Activated CD4-positive, alpha-beta memory T cell treated with anti-CD3 and anti-CD28 coated beads for 36 hours (primary cell): Measurements from ENCODE around the gene STAC3. TPM values are rescaled to one million over a fixed set of nuclear protein-coding genes. Genes with fewer than 3 reads are reported as not detected.
A peak's percentile ranks its signal among the peaks of the same experiment; 100 is the strongest.

ENCODE experiments used
- CTCF ChIA-PET: fragments of 350-600 bp; sonication (Branson Sonifier 250); formaldehyde crosslinking; loops from one replicate; lab custom pipeline; 2021; ENCODE audit warnings: antibody characterized with exemption, inconsistent platforms; lab: Charles Lee
- POLR2A ChIA-PET: fragments of 350-600 bp; sonication (Branson Sonifier 250); formaldehyde crosslinking; loops from one replicate; lab custom pipeline; 2021; ENCODE audit warnings: antibody characterized with exemption; lab: Charles Lee
- DNase-seq: peaks from one replicate; pipeline ENCODE4 v3.0.0-alpha.2; 2020
- H3K27ac Mint-ChIP-seq: one replicate; pipeline ENCODE4 v1.8.0; 2021; ENCODE audit warnings: mixed read lengths
- H3K27me3 Mint-ChIP-seq: one replicate; pipeline ENCODE4 v1.8.0; 2021; ENCODE audit warnings: mixed read lengths
- H3K36me3 Mint-ChIP-seq: one replicate; pipeline ENCODE4 v1.8.0; 2021; ENCODE audit warnings: mixed read lengths
- H3K4me1 Mint-ChIP-seq: one replicate; pipeline ENCODE4 v1.8.0; 2021; ENCODE audit warnings: low read depth, mixed read lengths
- H3K4me3 Mint-ChIP-seq: one replicate; pipeline ENCODE4 v1.8.0; 2021; ENCODE audit warnings: mild to moderate bottlenecking, mixed read lengths
- H3K9me3 Mint-ChIP-seq: one replicate; pipeline ENCODE4 v1.8.0; 2021; ENCODE audit warnings: mixed read lengths
- intact Hi-C: fragments of 100-400 bp; cut with micrococcal nuclease; formaldehyde crosslinking; loops from one replicate; pipeline ENCODE4 v1.15.1; 2023
- total RNA-seq, 2 experiments: library from RNA; stranded (reverse); gene quantifications; one replicate each; pipeline ENCODE4 v1.2.3, GENCODE V29; 2021

Gene STAC3
- total RNA-seq, 2 experiments from 2014 or later: 1.9 to 2.0 TPM

DNA sequence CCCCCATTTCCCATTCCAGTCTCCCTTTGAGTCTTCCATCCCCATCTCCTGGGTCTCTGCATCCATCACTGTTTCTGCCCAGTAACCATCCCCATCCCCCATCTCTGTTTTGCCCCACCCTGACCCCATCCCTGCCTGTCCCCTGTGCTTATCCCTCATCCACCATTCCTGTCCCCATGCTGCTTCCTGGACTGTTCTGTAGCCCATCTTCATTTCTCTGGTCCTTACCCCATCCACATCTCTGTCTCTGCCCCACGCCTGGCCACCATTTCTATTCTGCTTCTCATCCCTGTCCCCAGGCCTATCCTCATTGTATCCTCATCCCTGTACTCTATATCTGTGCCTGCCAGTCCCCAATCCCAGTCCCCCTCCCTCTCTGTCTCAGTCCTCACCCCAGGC is 30.2 kb downstream of the STAC3 start:
- Mint-ChIP-seq H3K9me3 (no peaks in the 10 kb centered on the region), H3K4me1 (peaks cover 29% of the 10 kb centered on the region), H3K27ac (no peak overlapping the region), H3K4me3 (no peak overlapping the region), H3K36me3 (no peaks in the 10 kb centered on the region), H3K27me3 (peaks cover 79% of the 10 kb centered on the region)
- CTCF ChIA-PET: interaction anchor here (11.5 to 13.3 kb wide), 2 partner anchors 6 to 20 kb away, joined by 175 to 447 read pairs; partner anchors contain the start of gene NXPH4
- POLR2A ChIA-PET: interaction anchor here (1.1 kb wide), 1 partner anchor 9 kb away, joined by 3 read pairs; the partner anchor contains the start of gene SHMT2
- DNase-seq: no peak
- intact Hi-C loops: no loop called here

DNA sequence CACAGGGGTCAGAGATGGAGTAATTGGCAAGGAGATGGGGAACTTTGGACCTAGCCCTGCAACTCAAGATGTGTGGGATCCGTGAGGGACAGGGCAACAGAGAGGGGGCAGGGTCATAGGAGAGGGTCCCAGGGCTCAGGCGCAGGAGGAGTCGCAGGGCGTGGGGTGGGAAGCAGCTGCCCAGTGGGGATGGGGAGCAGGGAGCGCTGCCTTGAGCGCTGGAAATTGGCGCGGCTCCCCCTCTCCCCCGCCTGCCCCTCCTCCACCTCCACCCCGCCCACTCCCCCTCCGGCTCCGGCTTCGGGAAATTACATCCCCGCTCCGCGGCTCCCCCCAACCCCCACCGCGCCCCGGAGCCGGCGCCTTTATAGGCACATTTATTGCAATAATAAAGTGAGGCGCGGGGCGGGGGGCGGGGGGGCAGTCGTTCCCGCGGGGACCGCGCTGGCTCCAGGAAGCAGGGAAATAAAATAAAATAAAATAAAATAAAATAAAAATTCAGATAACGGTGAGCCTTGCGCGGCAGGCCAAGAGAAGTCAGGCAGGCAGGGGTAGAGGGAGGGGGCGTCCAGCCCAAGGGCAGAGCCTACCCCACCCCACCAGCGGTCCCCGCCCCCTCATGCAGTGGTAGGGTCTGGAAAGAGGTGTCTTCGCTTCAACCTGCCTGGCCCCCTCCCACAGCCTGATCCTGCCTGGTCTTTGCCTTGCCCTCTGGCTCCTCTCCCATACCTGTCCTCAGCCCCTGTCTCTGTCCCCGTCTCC is 30.8 kb downstream of the STAC3 start:
- no peak overlapping the region for H3K4me3 Mint-ChIP-seq
- H3K27ac Mint-ChIP-seq: no peak overlapping the region
- no peaks in the 10 kb centered on the region for H3K36me3 Mint-ChIP-seq
- ChIA-PET CTCF (interaction anchor here (0.7 to 9.7 kb wide), 3 partner anchors 10 to 236 kb away, joined by 3 to 447 read pairs (median 4); partner anchors contain the start of gene SHMT2), POLR2A (interaction anchor here (1.7 kb wide), 1 partner anchor 9 kb away, joined by 5 read pairs; the partner anchor contains the start of gene SHMT2)
- peaks cover 81% of the 10 kb centered on the region for H3K27me3 Mint-ChIP-seq
- DNase-seq: no peak
- H3K9me3 Mint-ChIP-seq: no peaks in the 10 kb centered on the region
- peaks cover 30% of the 10 kb centered on the region for H3K4me1 Mint-ChIP-seq
- intact Hi-C loops: no loop called here

DNA sequence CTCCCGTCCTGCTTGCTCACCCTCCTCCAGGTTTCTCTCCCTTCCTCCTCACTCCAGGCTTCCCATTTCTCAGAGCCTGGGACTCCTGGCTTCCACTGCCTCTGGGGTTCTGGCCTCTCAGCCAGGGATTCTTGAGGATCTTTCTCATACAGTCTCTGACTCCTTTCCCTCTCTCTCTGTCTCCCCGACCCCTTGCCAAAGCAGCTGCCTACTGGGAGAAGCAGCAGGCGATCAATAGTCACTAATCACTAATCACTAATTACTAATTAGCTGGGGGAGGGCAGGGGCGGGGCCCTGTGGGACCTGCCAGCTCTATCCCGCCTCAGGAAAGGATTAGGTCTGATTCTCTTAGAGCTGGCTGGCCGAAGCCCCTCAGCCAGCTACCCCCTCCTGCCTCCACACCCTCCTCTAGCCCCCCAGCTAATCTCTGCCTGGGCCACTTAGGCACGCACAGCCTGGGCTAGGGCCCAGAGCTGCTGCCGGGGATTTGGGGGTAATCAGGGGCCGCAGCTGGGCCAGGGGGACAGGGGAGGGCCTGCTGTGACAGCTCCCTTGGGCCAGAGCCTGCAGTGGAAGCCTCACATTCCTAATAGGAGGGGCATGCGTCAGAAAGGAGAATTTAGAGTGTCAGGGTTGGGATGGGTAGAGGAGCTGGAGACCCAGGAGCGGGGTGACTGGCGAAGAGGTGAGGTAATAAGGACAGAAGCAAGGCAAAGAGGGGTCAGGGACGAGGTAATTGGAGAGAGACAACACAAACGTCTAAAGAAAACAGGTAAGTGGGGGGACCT is 31.6 kb downstream of the STAC3 start:
- Mint-ChIP-seq H3K4me3 (no peak overlapping the region), H3K9me3 (no peaks in the 10 kb centered on the region), H3K4me1 (peaks cover 29% of the 10 kb centered on the region), H3K27ac (no peak overlapping the region), H3K27me3 (peaks cover 84% of the 10 kb centered on the region), H3K36me3 (no peaks in the 10 kb centered on the region)
- intact Hi-C loops: no loop called here
- no peak for DNase-seq
- ChIA-PET POLR2A (interaction anchor here (1.7 kb wide), 1 partner anchor 10 kb away, joined by 5 read pairs; the partner anchor contains the start of gene SHMT2), CTCF (interaction anchor here (0.7 to 9.7 kb wide), 3 partner anchors 10 to 236 kb away, joined by 3 to 447 read pairs (median 4); partner anchors contain the start of gene SHMT2)

DNA sequence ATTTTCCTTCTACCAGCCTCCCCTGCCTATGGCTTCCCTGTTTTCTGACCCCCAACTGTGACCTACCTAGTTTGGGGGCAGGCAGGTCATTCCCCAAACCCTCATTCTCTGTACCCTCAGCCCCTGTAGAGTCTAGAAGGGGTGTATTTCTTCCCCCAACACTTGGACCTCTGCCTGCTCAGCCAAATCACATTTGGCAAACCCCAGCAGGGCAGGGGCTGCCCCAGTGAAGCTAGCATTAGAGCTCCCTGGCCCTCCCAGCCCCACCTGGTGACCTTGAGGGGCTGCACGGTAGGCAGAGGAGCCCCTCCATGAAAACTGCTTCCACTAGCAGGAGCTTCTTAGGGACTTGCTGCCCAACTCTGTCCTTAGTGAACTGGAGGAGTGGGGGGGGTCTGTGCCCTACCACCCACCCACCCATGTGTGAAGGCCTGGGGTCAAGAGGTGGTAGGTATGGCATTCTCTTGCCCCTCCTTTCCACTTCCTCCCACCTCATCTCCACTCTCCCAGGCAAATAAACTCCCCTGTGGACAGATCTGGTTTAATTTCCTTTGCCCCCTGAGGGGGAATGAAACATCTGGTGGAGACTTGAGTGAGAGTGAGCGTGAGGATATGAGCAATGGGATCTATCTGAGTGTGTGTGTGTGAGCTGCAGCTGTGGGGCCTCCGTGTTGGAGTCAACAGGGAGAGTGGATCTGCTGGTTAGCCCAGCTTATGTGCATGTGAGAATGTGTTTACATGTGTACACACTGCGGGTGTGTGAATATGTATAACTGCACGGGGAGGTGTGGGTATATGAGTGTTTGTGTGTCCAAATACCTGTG is 32.7 kb downstream of the STAC3 start:
- POLR2A ChIA-PET: interaction anchor here (1.1 kb wide), 1 partner anchor 22 kb away, joined by 3 read pairs; no protein-coding TSS in a partner anchor

DNA sequence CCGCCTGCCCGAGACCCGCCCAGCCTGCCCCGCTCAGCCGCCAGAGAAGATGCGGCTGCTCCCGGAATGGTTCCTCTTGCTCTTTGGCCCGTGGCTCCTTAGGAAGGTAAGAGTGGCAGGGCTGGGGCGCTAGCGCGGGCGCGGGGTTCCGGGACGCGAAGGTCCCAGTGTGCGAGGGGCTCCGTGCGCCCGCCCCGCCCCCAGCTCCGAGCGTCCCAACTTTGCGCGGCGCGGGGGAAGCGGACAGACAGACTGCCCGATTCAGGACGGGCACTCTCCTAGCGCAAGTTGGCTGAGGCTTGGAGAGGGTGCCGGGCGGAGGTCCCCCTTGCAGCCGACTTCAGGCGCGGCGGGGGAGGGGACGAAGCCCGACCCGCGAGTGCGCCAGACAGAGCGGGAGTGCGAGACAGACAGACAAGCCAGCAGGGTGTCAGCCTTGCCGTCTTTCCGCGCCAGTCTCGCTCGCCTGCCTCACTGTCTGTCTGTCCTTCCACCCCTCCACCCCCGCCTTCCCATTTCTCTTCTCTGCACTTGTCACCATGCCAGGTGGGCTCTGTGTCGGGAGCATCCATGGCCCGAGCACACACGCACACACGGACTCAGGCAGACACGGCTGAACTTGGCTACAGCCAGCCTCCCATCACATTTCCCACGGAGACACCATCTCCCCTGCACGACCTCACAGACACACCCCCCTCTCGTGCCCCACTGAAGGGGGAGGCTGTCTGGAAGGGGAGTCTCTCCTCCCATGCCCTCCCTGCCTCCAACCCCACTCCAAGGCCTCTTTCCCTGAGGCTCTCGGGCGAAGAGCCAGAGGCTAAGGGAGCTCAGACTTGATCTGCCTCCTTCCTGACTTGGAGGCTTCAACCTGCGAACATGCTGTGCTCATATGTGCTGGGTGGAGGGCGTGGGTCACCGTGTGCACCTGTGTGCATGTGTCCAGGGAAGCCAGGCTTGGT is 33.8 kb downstream of the STAC3 start:
- H3K36me3 Mint-ChIP-seq: no peaks in the 10 kb centered on the region
- H3K4me3 Mint-ChIP-seq: peak overlapping the region; percentile 69
- no peak overlapping the region for H3K27ac Mint-ChIP-seq
- POLR2A ChIA-PET: interaction anchor here (1.1 kb wide), 1 partner anchor 23 kb away, joined by 3 read pairs; no protein-coding TSS in a partner anchor
- H3K9me3 Mint-ChIP-seq: no peaks in the 10 kb centered on the region
- CTCF ChIA-PET: interaction anchor here (0.6 to 9.7 kb wide), 3 partner anchors 9 to 35 kb away, joined by 3 to 447 read pairs (median 175); partner anchors contain the start of gene SHMT2
- intact Hi-C loops: no loop called here
- peaks cover 76% of the 10 kb centered on the region for H3K27me3 Mint-ChIP-seq
- no peak for DNase-seq
- H3K4me1 Mint-ChIP-seq: peaks cover 41% of the 10 kb centered on the region

More for the DNA sequence above, 32.7 kb downstream of the STAC3 start:
- Mint-ChIP-seq H3K4me1 (peaks cover 41% of the 10 kb centered on the region), H3K4me3 (no peak overlapping the region), H3K9me3 (no peaks in the 10 kb centered on the region), H3K27me3 (peaks cover 86% of the 10 kb centered on the region), H3K36me3 (no peaks in the 10 kb centered on the region), H3K27ac (no peak overlapping the region)
- no peak for DNase-seq
- intact Hi-C loops: no loop called here
- CTCF ChIA-PET: interaction anchor here (9.7 kb wide), 1 partner anchor 24 kb away, joined by 447 read pairs; a partner anchor contains a TSS

DNA sequence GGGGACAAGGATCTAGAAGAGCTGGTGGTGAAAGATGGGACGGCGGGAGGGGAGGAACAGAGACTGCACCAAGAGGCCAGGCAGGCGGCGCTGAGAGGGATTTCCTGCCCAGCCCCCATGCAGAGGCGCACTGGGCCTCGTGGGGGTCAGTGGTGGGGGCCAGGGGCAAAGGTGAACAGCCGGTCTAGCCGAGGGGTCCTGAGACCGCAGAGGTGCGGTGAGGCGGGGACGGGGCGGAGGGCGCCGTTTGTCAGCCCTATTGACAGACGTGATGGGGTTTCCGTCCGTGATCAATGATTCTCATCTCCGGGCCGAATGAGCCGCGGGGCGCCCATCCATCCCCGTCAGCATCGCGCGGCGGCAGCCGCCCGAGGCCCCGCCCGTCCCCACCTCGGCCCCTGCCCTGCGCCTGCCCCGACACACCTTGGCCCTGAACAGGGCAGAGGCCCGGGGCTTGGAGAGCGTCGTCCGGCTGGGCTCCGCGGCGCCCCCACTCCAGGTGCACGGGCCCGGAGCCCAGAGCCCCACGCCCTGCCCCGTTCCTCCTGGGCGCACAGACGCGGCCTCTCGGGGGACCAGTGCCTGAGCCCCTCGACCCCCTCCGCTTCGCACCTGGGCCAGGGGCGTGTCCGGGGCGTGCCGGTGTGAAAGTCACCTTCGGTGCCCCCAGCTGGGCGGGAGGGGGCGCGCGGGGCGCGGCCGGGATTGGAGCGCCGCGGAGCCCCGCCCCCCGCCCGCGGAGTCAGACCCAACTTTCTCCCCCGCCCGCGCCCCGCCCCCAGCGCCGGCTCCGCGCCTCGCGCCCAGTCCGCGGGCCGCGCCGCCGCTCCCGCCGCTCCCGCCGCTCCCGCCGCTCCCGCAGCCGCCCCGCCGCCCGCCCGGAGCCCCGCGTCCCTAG is 34.7 kb downstream of the STAC3 start, which contains the start of gene NXPH4:
Gene NXPH4, plus strand, starts transcription at position 781 of the 898 bp plus-strand sequence. CDS start 176 bp downstream, outside the sequence.
- peak; percentile 61 for DNase-seq
- no peaks in the 10 kb centered on the region for H3K9me3 Mint-ChIP-seq
- no peak within 1 kb of the TSS for H3K27ac Mint-ChIP-seq
- peaks cover 67% of the 10 kb centered on the region for H3K27me3 Mint-ChIP-seq
- intact Hi-C loops: no loop called here
- POLR2A ChIA-PET: interaction anchor here (1.1 kb wide), 1 partner anchor 17 kb away, joined by 3 read pairs; no protein-coding TSS in a partner anchor
- H3K4me3 Mint-ChIP-seq: peak within 1 kb of the TSS; percentile 69
- CTCF ChIA-PET: interaction anchor here (1.0 to 9.7 kb wide), 3 partner anchors 10 to 237 kb away, joined by 3 to 447 read pairs (median 175); partner anchors contain the start of gene SHMT2
- H3K4me1 Mint-ChIP-seq: peaks cover 38% of the 10 kb centered on the region
- no peaks in the 10 kb centered on the region for H3K36me3 Mint-ChIP-seq

DNA sequence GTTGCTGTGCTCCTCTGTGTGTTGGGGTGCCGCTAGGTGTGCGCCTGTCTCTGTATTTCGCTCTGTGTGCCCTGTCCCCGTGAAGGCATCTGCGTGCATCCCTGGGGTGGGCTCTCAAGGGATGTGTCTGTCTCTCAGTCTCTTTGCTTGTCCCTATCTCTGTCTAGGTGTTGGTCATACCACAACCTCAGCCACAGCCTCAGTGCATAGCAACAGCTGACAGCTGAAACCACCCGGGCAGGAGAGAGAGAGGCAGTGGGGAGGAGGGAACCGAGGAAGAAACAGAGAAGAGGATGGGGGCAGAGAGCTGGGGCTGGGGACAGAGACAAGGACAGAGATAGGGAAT is 35.3 kb downstream of the STAC3 start:
- intact Hi-C loops: loop anchor here (1.0 kb wide), 1 partner anchor 10 kb away; no protein-coding TSS in a partner anchor
- Mint-ChIP-seq H3K27me3 (peaks cover 60% of the 10 kb centered on the region), H3K36me3 (no peaks in the 10 kb centered on the region), H3K27ac (no peak overlapping the region), H3K4me1 (peaks cover 33% of the 10 kb centered on the region), H3K4me3 (peak overlapping the region; percentile 28), H3K9me3 (no peaks in the 10 kb centered on the region)
- POLR2A ChIA-PET: interaction anchor here (1.1 to 1.5 kb wide), 2 partner anchors 18 to 27 kb away, joined by 3 to 4 read pairs; no protein-coding TSS in a partner anchor
- DNase-seq: peak; percentile 61
- CTCF ChIA-PET: interaction anchor here (1.0 to 9.7 kb wide), 3 partner anchors 11 to 237 kb away, joined by 3 to 447 read pairs (median 175); partner anchors contain the start of gene SHMT2

DNA sequence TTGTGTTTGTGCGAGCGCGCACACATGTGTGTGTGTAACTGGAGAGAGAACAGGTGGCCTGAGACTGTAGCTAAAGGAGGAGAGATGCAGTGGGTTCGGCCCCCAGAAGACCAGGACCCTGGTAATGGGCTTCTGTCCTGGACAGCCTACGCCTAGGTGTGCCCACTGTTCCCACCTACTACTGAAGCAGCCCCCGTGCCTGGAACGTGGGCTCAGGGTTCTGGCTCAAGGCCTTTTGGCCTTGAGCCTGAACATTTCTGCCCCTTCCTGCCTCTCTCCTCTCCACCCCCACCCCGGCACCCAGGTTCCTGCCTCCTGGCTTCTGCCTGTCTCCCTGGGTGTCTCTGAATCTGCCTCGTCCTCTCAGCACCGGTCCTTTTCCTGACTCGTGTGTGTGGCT is 35.9 kb downstream of the STAC3 start:
- Mint-ChIP-seq H3K36me3 (no peaks in the 10 kb centered on the region), H3K4me1 (peaks cover 31% of the 10 kb centered on the region), H3K4me3 (no peak overlapping the region), H3K27ac (no peak overlapping the region), H3K27me3 (peaks cover 58% of the 10 kb centered on the region), H3K9me3 (no peaks in the 10 kb centered on the region)
- ChIA-PET CTCF (interaction anchor here (1.0 to 9.7 kb wide), 9 partner anchors 12 to 244 kb away, joined by 3 to 447 read pairs (median 10); partner anchors contain the start of genes GLI1, NEMP1, SHMT2 and STAT6), POLR2A (interaction anchor here (1.1 to 3.1 kb wide), 4 partner anchors 15 to 28 kb away, joined by 3 to 16 read pairs (median 5); partner anchors contain the start of gene SHMT2)
- no peak for DNase-seq
- intact Hi-C loops: loop anchor here (1.0 kb wide), 1 partner anchor 10 kb away; no protein-coding TSS in a partner anchor

DNA sequence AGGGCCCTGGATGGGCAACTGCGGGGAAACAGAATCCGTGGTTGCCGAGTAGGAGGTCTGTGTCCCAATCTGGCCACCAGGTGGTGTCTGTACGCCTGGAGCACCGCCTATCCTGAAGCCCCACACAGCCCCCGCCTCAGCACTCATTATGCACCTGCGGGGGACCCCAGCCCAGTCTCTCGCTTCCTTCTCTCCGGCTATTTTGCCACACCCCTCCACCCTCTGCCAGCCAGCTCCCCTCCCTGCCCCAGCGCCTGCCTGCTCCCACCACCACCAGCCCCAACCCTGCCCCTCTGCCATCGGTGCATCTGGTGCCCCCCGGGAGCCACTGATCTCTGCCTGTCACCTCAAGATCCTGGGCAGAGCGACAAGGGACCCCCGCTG is 36.6 kb downstream of the STAC3 start:
- Mint-ChIP-seq H3K27me3 (peaks cover 52% of the 10 kb centered on the region), H3K4me3 (no peak overlapping the region), H3K27ac (no peak overlapping the region), H3K4me1 (peaks cover 31% of the 10 kb centered on the region), H3K9me3 (no peaks in the 10 kb centered on the region), H3K36me3 (no peaks in the 10 kb centered on the region)
- ChIA-PET POLR2A (interaction anchor here (1.2 to 3.1 kb wide), 3 partner anchors 15 to 28 kb away, joined by 4 to 16 read pairs (median 6); partner anchors contain the start of gene SHMT2), CTCF (interaction anchor here (0.7 to 9.7 kb wide), 19 partner anchors 12 to 489 kb away, joined by 3 to 447 read pairs (median 6); partner anchors contain the start of genes GLI1, INHBE, LRP1 and NEMP1)
- peak; percentile 81 for DNase-seq
- intact Hi-C loops: loop anchor here (1.0 kb wide), 2 partner anchors 25 to 29 kb away; no protein-coding TSS in a partner anchor
